ENCODE results near the gene ZSCAN16. TPM values are rescaled to one million over a fixed set of nuclear protein-coding genes. Genes with fewer than 3 reads are reported as not detected.

Gene ZSCAN16
- total and polyA plus RNA-seq, 2 of the 13 experiments (the other 11 are each of a cell fraction or from before 2014, with no cell fraction given), result 5.7 to 12.7 TPM

- TF ChIP-seq POLR2AphosphoS2 (IDR thresholded peaks at IDR 0.05; ENCODE audit: low read depth, low read length), result no peak
- TF ChIP-seq WIZ (CRISPR knock-in tag; IDR thresholded peaks at IDR 0.05), result peak; percentile 86; the same call in 1 of the 2 replicates
- TF ChIP-seq RBM22 (optimal IDR thresholded peaks at IDR 0.05; ENCODE audit: low read length), result peak; percentile 65
- no peak for TF ChIP-seq HNF1A (IDR thresholded peaks at IDR 0.05; ENCODE audit: low read depth)
- TF ChIP-seq HNF1A (CRISPR knock-in tag; IDR thresholded peaks at IDR 0.05; ENCODE audit: borderline replicate concordance), result peak; percentile 88; the same call in 1 of the 2 replicates
- TF ChIP-seq, protein P1, sequence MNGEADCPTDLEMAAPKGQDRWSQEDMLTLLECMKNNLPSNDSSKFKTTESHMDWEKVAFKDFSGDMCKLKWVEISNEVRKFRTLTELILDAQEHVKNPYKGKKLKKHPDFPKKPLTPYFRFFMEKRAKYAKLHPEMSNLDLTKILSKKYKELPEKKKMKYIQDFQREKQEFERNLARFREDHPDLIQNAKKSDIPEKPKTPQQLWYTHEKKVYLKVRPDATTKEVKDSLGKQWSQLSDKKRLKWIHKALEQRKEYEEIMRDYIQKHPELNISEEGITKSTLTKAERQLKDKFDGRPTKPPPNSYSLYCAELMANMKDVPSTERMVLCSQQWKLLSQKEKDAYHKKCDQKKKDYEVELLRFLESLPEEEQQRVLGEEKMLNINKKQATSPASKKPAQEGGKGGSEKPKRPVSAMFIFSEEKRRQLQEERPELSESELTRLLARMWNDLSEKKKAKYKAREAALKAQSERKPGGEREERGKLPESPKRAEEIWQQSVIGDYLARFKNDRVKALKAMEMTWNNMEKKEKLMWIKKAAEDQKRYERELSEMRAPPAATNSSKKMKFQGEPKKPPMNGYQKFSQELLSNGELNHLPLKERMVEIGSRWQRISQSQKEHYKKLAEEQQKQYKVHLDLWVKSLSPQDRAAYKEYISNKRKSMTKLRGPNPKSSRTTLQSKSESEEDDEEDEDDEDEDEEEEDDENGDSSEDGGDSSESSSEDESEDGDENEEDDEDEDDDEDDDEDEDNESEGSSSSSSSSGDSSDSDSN (CRISPR knock-in tag; IDR thresholded peaks at IDR 0.05), result peak; percentile 99
- TF ChIP-seq ZNF260 (CRISPR knock-in tag; IDR thresholded peaks at IDR 0.05; ENCODE audit: borderline replicate concordance, low read depth), result 0 out of 2 replicates have a peak, but pooled peaks have one; percentile 52
- TF ChIP-seq, protein P2, sequence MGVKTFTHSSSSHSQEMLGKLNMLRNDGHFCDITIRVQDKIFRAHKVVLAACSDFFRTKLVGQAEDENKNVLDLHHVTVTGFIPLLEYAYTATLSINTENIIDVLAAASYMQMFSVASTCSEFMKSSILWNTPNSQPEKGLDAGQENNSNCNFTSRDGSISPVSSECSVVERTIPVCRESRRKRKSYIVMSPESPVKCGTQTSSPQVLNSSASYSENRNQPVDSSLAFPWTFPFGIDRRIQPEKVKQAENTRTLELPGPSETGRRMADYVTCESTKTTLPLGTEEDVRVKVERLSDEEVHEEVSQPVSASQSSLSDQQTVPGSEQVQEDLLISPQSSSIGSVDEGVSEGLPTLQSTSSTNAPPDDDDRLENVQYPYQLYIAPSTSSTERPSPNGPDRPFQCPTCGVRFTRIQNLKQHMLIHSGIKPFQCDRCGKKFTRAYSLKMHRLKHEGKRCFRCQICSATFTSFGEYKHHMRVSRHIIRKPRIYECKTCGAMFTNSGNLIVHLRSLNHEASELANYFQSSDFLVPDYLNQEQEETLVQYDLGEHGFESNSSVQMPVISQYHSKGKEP (CRISPR knock-in tag; IDR thresholded peaks at IDR 0.05), result no peak; the same call in 1 of the 2 replicates
- 0 out of 2 replicates have a peak, but pooled peaks have one; percentile 20 for TF ChIP-seq CHD2 (IDR thresholded peaks at IDR 0.05; ENCODE audit: low read depth, low read length)
- TF ChIP-seq, protein P3, sequence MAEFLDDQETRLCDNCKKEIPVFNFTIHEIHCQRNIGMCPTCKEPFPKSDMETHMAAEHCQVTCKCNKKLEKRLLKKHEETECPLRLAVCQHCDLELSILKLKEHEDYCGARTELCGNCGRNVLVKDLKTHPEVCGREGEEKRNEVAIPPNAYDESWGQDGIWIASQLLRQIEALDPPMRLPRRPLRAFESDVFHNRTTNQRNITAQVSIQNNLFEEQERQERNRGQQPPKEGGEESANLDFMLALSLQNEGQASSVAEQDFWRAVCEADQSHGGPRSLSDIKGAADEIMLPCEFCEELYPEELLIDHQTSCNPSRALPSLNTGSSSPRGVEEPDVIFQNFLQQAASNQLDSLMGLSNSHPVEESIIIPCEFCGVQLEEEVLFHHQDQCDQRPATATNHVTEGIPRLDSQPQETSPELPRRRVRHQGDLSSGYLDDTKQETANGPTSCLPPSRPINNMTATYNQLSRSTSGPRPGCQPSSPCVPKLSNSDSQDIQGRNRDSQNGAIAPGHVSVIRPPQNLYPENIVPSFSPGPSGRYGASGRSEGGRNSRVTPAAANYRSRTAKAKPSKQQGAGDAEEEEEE (CRISPR knock-in tag; IDR thresholded peaks at IDR 0.05; ENCODE audit: borderline replicate concordance), result peak; percentile 92; the same call in 1 of the 2 replicates
- TF ChIP-seq ZKSCAN5 (CRISPR knock-in tag; IDR thresholded peaks at IDR 0.05), result peak; percentile 26; the same call in 1 of the 2 replicates
- TF ChIP-seq ZNF749 (CRISPR knock-in tag; IDR thresholded peaks at IDR 0.05; ENCODE audit: borderline replicate concordance), result no peak; the same call in 1 of the 2 replicates
- no peak for TF ChIP-seq ZNF720 (CRISPR knock-in tag; IDR thresholded peaks at IDR 0.05)
- no peak for TF ChIP-seq NBN (conservative IDR thresholded peaks at IDR 0.05)
- peak; percentile 98 for TF ChIP-seq PTBP1 (IDR thresholded peaks at IDR 0.05; ENCODE audit: low read depth, low read length, poor library complexity, severe bottlenecking)
- no peak; the same call in none of the 2 replicates for TF ChIP-seq BRD4 (CRISPR knock-in tag; IDR thresholded peaks at IDR 0.05)
- TF ChIP-seq ZNF230 (CRISPR knock-in tag; IDR thresholded peaks at IDR 0.05), result peak; percentile 98
- no peak; the same call in 1 of the 2 replicates for TF ChIP-seq ZBTB3 (CRISPR knock-in tag; IDR thresholded peaks at IDR 0.05; ENCODE audit: borderline replicate concordance, low read depth)
- no peak for TF ChIP-seq MBD4 (IDR thresholded peaks at IDR 0.05; ENCODE audit: borderline replicate concordance, low read length)
Measured at GRCh38 chr6:28141500-28142329, 17.3 kb downstream of the ZSCAN16 start, which contains the start of gene ZKSCAN8 (continued).
